Activated naive CD4-positive, alpha-beta T cell treated with anti-CD3 and anti-CD28 coated beads, Interleukin-2, amount 50 U/mL, for 16 hours (primary cell): ENCODE data around the gene KLF13.

Source experiments
- DNase-seq: peaks from one replicate; pipeline ENCODE4 v3.0.0-alpha.2; 2020

KLF13 gene

GRCh38 chr15:31405200-31405920, 78.7 kb downstream of the KLF13 start:
- DNase-seq, result no peak

DNA sequence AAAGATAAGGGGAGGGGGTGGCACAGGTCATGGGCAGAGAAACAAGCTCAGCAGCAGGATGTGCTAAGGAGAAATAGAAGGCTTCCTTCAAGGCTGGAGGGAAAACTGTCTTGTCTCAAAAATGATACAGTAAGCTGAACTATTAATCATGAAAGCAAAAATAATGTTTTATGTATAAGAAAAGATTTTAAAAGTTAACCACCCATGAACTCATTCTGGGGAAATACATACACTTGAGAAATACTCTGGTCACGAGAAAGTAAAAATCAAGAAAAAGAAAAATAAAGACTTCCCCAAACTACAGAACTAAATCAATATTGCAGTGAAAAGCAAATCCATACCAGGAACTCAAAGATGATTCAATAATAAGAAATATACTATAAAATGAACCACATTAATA, 80.7 kb downstream of the KLF13 start:
- no peak for DNase-seq

GRCh38 chr15:31407851-31408250, 81.2 kb downstream of the KLF13 start:
- no peak for DNase-seq

DNA sequence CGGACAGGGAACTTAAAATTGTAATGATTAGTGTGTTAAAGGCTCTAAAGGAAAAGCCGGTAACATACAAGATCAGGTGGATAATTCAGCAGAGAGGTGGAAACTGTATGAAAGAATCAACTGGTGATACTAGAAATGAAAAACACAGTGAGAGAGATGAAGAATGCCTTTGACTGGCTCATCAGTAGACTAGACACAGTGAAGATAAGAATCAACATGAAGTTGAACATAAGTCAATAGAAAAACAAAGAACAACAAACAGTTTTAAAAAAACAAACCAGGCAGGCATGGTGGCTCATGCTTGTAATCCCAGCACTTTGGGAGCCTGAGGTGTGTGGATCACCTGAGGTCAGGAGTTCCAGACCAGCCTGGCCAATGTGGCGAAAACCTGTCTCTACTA, 82.1 kb downstream of the KLF13 start:
- no peak for DNase-seq

DNA sequence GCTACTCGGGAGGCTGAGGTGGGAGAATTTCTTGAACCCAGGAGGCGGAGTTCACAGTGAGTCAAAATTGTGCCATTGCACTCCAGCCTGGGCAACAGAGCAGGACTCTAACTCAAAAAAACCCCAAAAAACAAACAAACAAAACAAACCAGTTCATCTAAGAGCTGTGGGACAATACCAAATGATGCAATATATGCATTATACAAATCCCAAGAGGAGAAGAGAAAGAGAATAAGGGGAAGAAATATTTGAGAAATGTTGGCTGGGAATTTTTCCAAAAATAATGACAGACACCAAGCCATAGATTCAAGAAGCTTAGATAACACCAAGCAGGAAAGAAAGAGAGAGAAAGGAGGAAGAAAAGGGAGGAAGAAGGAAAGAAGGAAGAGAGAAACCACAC, 82.5 kb downstream of the KLF13 start:
- no peak for DNase-seq

DNA sequence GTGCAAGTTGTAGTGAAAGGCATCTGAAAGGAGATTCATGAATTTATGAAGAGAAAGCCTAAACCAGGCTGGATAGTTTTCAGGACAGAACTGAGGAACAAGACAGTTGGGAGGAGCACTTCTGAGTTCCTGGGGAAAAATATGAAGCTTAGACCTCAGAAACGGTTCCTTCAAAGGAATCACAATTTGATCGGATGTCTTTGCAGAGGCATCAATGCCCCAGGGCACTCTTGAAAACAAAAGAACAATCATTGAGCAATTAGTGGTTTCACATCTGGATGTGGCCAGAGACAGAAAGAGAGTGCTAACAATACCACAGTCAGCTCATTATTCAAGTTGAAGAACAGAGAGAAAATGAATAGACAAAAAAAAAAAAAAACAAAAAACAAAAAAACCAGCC, 86.2 kb downstream of the KLF13 start:
- no peak for DNase-seq

- no peak for DNase-seq
Observed at GRCh38 chr15:31415201-31415600, 88.6 kb downstream of the KLF13 start.

GRCh38 chr15:31419820-31420219, 93.2 kb downstream of the KLF13 start:
- DNase-seq, result no peak

- no peak for DNase-seq
Observed at GRCh38 chr15:31427411-31427810, 100.8 kb downstream of the KLF13 start.
